GM21526 (cell line): ENCODE measurements around the gene HS2ST1.
"Not testable (repeated sequence)": the region's sequence is repeated elsewhere in the genome, so short reads cannot be mapped to it uniquely, and the experiment has no call there.

Source experiments
- ATAC-seq: cut with Tn5 transposase; IDR thresholded peaks from one replicate; pipeline ENCODE4 v1.9.1; 2021; ENCODE audit warnings: moderate library complexity; ENCODE audit not compliant: unreplicated experiment, low FRiP score

HS2ST1 gene

DNA sequence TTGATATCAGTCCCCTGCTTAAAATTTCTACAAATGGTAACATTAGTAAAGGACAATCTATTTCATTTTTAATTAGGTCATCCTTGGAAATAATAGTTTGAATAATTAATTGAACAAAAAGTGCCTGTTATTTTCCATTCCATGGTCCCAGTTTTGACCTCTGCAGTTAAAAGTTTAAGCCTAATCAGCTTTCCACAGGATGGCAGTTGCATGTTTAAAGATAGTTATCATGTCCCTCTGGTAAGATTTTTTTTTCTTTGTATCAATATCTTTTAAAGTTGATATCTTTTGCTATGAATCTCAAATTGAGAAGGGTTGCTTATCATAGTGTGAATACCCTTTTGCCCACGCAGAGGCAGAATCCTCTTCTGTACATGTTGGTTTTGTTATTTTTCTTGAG lies 90.4 kb downstream of the HS2ST1 start:
- no peak for ATAC-seq

DNA sequence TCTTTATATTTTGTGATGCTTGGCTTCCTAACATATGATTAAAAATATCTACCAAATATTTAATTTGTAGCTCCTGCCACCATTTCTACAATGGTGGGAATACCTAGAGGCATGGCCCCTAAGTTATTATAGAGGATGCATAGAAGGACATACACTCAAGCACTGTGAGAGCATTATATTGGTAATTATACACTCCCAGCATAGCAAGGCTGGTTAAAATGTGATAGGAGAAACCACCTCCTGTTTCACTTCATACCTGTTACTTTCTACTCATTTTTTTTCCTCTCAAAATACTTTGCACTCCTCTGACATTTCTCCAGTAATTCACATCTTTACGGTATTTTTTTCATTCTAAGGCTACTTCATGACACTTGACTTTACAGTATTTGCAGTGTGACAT lies 92.9 kb downstream of the HS2ST1 start:
- no peak for ATAC-seq

DNA sequence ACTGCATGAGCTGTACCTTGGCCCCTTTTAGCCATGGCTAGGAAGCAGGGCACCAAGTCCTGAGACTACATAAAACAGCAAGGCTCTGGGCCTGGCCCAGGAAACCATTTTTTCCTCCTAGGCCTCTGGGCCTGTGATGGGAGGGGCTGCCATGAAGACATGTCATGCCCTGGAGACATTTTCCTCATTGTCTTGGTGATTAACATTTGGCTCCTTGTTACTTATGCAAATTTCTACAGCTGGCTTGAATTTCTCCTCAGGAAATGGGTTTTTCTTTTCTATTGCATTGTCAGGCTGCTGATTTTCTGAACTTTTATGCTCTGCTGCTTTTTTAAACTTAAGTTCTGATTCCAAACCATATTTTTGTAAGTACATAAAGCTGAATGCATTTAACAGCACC lies 99.0 kb downstream of the HS2ST1 start:
- not testable (repeated sequence) for ATAC-seq

GRCh38 chr1:87017998-87018672 lies 103.7 kb downstream of the HS2ST1 start:
- no peak for ATAC-seq

DNA sequence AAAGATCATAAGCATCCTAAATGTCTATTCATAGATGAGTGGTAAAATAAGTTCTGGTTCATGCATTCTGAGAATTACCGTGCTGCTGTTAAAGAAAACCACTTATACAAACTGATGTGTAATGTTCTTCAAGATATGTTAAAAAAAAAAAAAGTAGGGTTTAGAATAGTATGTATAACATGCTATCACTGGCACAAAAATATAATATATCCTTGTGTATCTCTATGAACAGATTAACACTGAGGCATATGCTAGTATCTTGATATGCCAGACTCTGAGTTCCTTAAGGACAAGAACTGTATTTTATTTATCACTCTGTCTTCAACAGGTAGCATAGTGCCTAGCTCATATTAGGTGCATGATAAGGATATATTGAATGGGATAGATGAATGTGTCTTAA lies 108.9 kb downstream of the HS2ST1 start:
- ATAC-seq: no peak

DNA sequence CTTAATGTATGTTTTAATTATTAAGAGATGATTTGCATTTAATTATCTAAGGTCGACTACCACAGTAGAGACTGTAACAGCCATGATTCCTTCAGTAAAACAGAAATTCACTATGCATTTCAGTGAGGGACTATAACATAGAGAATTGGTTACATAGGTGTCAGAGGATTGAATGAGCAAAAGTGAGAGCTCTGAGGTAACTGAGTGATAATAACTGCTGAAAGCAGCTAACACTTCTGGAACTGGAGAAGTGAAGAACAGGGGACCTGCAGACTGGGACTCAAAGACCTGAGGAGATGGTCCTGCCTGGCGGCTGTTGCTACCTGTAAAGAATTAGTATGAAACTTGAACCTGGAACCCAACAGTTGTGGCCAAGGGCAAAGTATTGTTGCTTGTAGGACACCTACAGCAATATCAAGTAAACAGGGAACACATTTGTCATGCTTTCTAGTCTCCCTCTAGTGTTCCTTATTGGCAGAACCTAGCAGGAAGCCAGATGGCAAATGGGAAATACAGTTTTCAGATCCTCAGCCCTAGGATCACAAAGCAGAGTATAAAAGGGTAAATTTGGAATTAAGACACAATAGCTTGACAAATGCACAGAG lies 110.6 kb downstream of the HS2ST1 start:
- ATAC-seq: peak; percentile 63

- ATAC-seq: not testable (repeated sequence)
These were observed 113.1 kb downstream of the HS2ST1 start for GRCh38 chr1:87027561-87027960.

DNA sequence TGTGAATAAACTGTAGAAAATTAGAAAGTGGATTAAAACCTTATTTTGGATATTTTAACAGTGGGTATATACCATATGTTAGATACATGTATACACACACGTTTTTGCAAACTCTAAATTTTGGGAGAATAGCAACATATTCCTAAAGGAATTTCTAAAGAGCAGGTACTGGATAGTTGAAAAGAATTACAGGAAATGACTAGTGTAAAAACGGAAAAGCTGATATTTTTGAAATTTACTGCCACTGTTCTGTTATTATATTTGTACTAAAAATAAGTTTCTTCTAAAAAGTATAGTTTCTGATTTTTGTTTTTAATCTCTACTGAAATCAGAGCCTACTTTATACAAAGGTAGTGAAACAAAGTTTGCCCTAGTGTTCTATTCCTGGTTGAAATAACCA lies 114.1 kb downstream of the HS2ST1 start:
- no peak for ATAC-seq

- peak; percentile 88 for ATAC-seq
These were observed 116.6 kb downstream of the HS2ST1 start for GRCh38 chr1:87030740-87031690.

DNA sequence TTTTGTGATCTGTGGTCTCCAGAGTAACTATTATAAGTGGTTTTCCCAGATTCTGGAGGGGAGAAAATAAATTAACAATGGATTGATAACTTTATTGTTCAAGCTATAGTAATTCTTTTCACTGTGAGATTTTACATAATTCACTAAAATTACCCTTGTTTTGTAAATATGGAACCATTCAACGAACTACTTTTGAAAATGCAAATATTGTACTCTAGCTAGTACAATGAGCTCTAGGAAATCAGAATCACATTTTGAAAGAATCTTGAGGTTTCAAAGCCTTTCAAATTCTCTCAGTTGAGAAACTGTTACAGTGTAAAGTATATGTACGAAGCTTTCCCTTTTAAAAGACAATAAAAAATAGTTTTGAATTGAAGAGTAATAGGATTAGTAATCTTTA lies 119.9 kb downstream of the HS2ST1 start:
- no peak for ATAC-seq

DNA sequence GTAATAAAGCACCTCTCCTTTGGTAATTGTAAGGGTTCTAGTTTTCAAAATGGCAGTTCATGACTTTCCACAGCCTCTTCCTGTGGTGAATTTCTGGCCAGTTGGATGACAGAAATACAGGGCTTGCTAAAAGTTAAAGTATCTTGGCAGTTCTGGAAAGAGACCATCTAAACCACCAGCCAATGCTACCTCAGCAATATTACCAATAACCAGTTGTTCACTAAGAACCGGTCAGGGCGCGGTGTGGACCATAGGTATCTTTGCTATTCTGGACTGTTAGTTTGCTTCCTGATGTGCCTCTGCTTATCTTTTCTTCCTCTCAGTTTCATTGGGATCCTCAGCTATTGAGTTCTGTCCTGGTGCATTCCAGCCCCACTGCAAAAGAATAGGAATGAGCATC lies 124.7 kb downstream of the HS2ST1 start:
- no peak for ATAC-seq

DNA sequence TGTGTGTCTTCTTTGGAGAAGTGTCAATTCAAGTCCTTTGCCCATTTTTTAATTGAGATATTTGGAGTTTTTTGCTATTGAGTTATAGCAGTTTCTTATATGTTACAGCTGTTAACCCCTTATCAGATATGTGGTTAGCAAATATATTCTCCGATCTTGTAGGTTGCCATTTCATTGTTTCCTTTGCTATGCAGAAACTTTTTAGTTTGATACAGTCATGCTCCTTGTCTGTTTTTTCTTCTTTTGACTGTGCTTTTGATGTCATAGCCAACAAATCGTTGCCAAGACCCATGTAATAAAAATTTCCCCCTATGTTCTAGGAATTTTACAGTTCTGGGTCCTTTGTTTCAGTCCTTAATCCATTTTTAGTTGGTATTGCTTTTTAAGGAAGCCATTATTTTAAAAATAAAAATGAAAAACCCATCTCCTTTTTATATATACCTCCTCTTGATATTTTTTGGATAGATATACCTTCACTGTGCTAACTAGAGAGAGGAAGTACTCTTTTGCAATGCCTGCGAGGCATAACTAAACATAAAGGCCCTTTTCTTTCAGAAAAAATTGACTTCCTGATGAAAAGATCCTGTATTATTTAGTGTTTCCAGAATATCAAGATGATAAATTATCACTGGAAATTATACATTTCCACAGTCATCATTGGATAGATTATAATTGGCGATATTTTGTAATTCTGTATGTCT lies 127.8 kb downstream of the HS2ST1 start:
- no peak for ATAC-seq

DNA sequence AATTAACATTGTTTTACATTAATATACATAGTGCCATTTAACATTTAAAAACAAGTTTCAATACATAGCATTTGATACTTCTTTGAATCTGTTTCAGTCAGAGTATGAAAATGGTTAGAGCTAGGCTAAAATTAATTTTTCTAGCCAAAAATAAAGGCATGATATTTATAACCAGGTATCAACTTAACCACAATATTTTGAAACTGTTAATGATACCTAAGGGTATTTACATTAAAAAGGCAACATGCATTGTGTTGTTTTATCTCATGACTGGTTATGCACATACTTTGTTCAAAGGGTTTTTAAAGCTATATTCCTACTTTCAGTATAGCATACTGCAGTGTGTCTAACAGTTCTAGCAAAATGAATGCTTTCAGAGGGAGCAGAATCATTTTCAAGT lies 130.0 kb downstream of the HS2ST1 start:
- peak; percentile 37 for ATAC-seq

DNA sequence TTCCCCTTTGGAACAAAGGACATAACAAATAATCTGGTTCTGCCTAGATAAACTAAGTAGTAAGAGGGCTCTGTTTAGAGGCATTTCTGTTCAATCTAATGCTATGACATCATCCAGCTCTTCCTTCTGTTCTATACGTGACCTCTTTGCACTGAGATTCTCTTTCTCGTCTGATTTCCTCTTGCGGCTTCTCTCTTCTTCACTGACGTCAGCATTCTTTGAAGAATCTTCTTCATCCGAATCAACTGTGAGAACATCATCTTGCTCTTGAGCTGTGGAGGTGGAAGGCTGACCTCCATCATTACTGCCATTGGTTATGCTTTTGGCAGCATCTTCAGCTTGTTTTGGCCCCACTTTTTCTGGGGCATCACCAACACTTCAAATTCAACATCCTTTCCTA lies 130.4 kb downstream of the HS2ST1 start:
- ATAC-seq: peak; percentile 61

- peak; percentile 44 for ATAC-seq
These were observed 131.4 kb downstream of the HS2ST1 start for GRCh38 chr1:87045761-87046304.

DNA sequence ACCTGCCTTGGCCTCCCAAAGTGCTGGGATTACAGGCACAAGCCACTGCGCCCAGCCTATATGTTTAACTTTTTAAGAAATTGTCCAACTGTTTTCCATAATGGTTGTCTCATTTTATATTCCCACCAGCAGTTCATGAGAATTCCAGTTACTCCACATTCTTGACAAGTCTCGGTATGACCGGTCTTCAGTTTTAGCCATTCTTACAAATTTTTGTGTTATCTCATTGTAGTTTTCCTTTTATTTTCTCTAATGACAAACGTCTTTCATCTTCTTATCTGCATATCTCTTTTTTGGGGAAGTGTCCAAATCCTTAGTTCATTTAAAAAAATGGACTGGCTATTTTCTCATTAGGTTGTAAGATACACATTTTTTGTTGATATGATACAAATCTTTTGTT lies 132.5 kb downstream of the HS2ST1 start:
- no peak for ATAC-seq

DNA sequence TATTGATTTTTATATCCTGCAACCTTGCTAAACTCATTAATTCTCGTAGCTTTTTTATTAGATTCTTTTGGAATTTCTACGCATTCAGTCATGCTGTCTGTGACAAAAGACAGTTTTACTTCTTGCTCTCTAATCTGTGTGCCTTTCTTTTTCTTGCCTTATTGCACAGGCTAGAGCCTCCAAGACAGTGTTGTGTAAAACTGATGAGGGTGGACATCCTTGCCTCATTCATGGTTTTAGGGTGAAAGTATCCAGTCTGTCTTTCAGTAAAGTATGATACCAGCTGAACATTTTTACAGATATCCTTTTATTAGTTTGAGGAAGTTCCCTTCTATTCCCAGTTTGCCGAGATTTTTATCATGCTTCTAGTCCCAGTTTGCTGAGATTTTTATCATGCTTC lies 133.8 kb downstream of the HS2ST1 start:
- no peak for ATAC-seq

GRCh38 chr1:87051965-87052364 lies 137.5 kb downstream of the HS2ST1 start:
- peak; percentile 47 for ATAC-seq

GRCh38 chr1:87052400-87052799 lies 138.0 kb downstream of the HS2ST1 start:
- no peak for ATAC-seq

DNA sequence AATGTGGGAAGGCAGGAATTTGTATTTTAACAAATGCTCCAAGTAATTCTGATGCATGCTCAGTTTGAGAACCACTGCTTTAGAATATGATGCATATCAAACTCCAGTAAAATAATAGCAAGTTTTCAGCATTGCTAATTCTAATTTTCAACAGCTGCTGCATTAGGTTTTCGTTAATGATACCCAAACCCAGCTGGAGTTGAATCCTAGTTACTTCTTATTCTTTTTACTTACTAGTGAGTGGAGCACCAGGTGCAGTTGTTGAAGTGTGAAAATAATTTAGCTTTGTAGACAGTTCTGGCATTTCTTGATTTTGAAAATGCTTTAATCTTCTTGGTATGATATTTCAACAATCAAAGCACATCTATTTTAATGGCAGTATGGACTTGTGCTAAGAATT lies 138.5 kb downstream of the HS2ST1 start:
- ATAC-seq: no peak

GRCh38 chr1:87053446-87053845 lies 139.0 kb downstream of the HS2ST1 start:
- ATAC-seq: no peak
